A673 (cell line): ENCODE measurements around the gene SORD.
"Not testable (repeated sequence)": the region's sequence is repeated elsewhere in the genome, so short reads cannot be mapped to it uniquely, and the experiment has no call there.

Experiments
- CTCF ChIP-seq: fragments of 300-800, 200-600 bp; sonication (generic); conservative IDR thresholded peaks from 2 replicates; pipeline ENCODE4 v1.5.1; 2017; ENCODE audit warnings: low read depth, mild to moderate bottlenecking, antibody characterized with exemption, low read length, moderate library complexity, mixed read lengths
- EZH2 ChIP-seq: fragments of 200-600 bp; sonication (generic); IDR thresholded peaks from 2 replicates; pipeline ENCODE4 v1.6.1; 2017; ENCODE audit warnings: borderline replicate concordance, low read depth, mild to moderate bottlenecking, mixed read lengths, antibody characterized with exemption, low read length; ENCODE audit not compliant: poor library complexity, severe bottlenecking

DNA sequence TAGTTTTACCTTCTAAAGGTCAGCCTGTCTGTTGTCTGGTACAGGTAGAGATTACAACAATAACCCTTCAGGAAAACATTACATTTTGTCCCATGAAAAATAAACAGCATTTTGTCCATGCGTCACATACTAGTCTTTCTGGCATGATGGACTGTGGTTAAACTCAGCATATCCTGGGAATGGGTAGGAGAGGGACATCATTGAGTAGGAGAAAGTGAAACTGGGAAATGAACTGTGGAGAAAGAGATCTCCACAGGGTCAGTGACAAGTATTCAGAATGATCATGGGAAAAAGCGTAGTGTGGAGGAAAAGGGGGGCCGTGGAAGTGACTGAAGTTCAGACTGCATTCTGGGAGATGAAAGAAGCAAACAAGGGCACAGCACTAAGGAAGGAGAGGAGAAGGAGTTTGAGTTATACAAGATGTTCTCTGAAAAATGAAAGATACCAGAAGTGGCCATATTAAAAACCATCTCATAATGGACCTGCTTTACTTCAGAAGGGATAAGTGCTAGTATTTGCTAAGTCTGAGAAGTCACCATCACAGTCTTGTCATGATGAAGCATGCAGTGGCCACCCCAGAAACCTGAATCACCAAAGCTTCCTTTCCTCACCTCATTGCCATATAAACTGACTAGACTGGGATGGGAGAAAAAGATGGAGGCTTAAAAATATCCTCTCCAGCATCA is 34.7 kb upstream of the SORD start:
- not testable (repeated sequence) for TF ChIP-seq CTCF, EZH2
